GM12891 (cell line): Measurements from ENCODE around the gene COL1A1.

Source experiments
- POLR2A ChIP-seq: IDR thresholded peaks from 2 replicates; pipeline ENCODE4 v1.6.1; 2011; ENCODE audit warnings: low read depth, low read length, control low read depth
- POLR2AphosphoS5 ChIP-seq: IDR thresholded peaks from 2 replicates; pipeline ENCODE4 v1.6.1; 2011; ENCODE audit warnings: low read depth, low read length, control low read depth
- SPI1 ChIP-seq: IDR thresholded peaks from 2 replicates; pipeline ENCODE4 v1.6.1; 2011; ENCODE audit warnings: low read depth, low read length, control low read depth
- TAF1 ChIP-seq: IDR thresholded peaks from 2 replicates; pipeline ENCODE4 v1.6.1; 2011; ENCODE audit warnings: low read depth, low read length, control low read depth

DNA sequence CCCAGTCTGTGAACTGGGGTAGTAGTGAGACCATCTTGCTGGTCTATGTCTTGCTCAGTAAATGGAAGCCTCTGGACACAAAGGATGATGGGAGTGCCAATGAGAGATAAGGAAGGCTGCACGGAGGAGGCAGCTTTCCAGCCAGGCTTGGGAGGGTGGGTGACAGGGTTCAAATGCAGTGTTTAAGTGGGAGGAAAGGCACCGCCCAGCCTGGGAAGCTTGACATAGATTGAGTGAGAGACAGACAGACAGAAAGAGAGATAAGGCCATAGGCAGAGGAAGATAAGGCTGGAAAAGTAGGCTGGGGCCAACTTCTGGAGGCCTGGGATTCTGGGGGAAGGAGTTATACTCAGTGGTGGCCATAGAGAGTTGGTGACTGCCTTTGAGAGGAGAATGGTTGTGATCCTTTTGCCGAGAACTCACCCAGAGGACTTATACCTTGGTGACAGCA lies 7.2 kb upstream of the COL1A1 start:
- no peak for TF ChIP-seq POLR2AphosphoS5
- TF ChIP-seq TAF1 = no peak
- no peak for TF ChIP-seq POLR2A
- no peak for TF ChIP-seq SPI1
